A673 (cell line): ENCODE measurements around the gene CRY1.

Source experiments
- EZH2 ChIP-seq: fragments of 200-600 bp; sonication (generic); IDR thresholded peaks from 2 replicates; pipeline ENCODE4 v1.6.1; 2017; ENCODE audit warnings: borderline replicate concordance, low read depth, mild to moderate bottlenecking, mixed read lengths, antibody characterized with exemption, low read length; ENCODE audit not compliant: poor library complexity, severe bottlenecking
- TF ChIP-seq, protein P1 (sequence below): fragments of 300-800, 200-600 bp; sonication (generic); conservative IDR thresholded peaks from 2 replicates; pipeline ENCODE4 v1.5.1; 2017; ENCODE audit warnings: low read depth, mild to moderate bottlenecking, antibody characterized with exemption, low read length, moderate library complexity, mixed read lengths

DNA sequence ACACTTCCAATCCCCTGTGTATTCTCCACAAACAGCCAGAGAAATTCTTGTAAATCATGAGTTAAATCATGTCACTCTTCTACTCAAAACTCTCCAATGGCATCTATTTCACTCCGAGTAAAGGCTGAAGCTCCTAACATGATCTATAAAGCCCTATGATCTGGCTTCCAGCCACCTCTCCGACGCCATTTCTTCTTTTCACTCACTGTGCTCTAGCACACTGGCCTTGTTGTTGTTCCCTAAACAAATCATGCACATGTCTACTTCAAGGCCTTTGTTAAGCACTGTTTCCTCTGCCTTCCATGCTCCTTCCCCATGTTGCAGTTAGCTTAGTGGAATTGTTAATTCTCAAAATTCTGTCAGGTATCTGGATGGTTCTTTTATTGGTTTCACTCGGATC lies 76.3 kb downstream of the CRY1 start:
- TF ChIP-seq, protein P1, sequence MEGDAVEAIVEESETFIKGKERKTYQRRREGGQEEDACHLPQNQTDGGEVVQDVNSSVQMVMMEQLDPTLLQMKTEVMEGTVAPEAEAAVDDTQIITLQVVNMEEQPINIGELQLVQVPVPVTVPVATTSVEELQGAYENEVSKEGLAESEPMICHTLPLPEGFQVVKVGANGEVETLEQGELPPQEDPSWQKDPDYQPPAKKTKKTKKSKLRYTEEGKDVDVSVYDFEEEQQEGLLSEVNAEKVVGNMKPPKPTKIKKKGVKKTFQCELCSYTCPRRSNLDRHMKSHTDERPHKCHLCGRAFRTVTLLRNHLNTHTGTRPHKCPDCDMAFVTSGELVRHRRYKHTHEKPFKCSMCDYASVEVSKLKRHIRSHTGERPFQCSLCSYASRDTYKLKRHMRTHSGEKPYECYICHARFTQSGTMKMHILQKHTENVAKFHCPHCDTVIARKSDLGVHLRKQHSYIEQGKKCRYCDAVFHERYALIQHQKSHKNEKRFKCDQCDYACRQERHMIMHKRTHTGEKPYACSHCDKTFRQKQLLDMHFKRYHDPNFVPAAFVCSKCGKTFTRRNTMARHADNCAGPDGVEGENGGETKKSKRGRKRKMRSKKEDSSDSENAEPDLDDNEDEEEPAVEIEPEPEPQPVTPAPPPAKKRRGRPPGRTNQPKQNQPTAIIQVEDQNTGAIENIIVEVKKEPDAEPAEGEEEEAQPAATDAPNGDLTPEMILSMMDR = no peak
- TF ChIP-seq EZH2 = no peak
